H1 (cell line): Measurements from ENCODE around the gene CRIP1. TPM values are rescaled to one million over a fixed set of nuclear protein-coding genes. Genes with fewer than 3 reads are reported as not detected.

ENCODE experiments used
- CTCF ChIA-PET: fragments of 300-600 bp; sonication (Branson Sonifier 250); formaldehyde crosslinking; loops from one replicate; lab custom pipeline; 2021; ENCODE audit not compliant: partially characterized antibody; lab: Charles Lee
- POLR2A ChIA-PET: fragments of 300-600 bp; sonication (Branson Sonifier 250); formaldehyde crosslinking; loops from one replicate; lab custom pipeline; 2021; ENCODE audit warnings: inconsistent platforms; ENCODE audit not compliant: partially characterized antibody; lab: Charles Lee
- DNase-seq, 2 experiments: peaks; one replicate each; pipeline versions ENCODE4 v3.0.0 to v3.0.0-alpha.2; 2010 to 2022; ENCODE audit warnings: low spot score in 2 of 2, low read depth in 1 of 2, mixed read lengths in 1 of 2
- FAIRE-seq: peaks from 2 replicates; lab custom pipeline; 2011; peaks lifted over from hg19 to GRCh38; lab: Jason Lieb, UNC
- H2AFZ ChIP-seq: 2 replicates; pipeline ENCODE4 v1.8.1; 2012; ENCODE audit warnings: low read length, inconsistent platforms
- H2AK5ac ChIP-seq: 2 replicates; pipeline ENCODE4 v1.6.1; 2013; ENCODE audit warnings: low read depth, low read length
- H2BK120ac ChIP-seq: replicated peaks from 2 replicates; pipeline ENCODE3; 2013; ENCODE audit warnings: low read depth, low read length, inconsistent platforms
- H2BK12ac ChIP-seq: 2 replicates; pipeline ENCODE4 v1.6.1; 2013; ENCODE audit warnings: low read depth, low read length
- H2BK15ac ChIP-seq: 2 replicates; pipeline ENCODE4 v1.6.1; 2013; ENCODE audit warnings: low read length
- H2BK20ac ChIP-seq: 2 replicates; pipeline ENCODE4 v1.6.1; 2013; ENCODE audit warnings: low read length
- H2BK5ac ChIP-seq: 2 replicates; pipeline ENCODE4 v1.6.1; 2013; ENCODE audit warnings: low read depth, low read length
- H3K14ac ChIP-seq: 2 replicates; pipeline ENCODE4 v1.6.1; 2013; ENCODE audit warnings: inconsistent platforms; ENCODE audit not compliant: insufficient read length
- H3K18ac ChIP-seq: 2 replicates; pipeline ENCODE4 v1.6.1; 2013; ENCODE audit warnings: low read length; ENCODE audit errors: extremely low read depth
- H3K23ac ChIP-seq: 2 replicates; pipeline ENCODE4 v1.6.1; 2013; ENCODE audit warnings: inconsistent platforms; ENCODE audit not compliant: insufficient read length
- H3K23me2 ChIP-seq: 2 replicates; pipeline ENCODE4 v1.6.1; 2013; ENCODE audit warnings: low read depth, low read length
- H3K27ac ChIP-seq: 2 replicates; pipeline ENCODE4 v1.6.1; 2011; ENCODE audit warnings: low read depth, low read length, inconsistent platforms
- H3K27me3 ChIP-seq, 4 experiments: replicated peaks in 1 of 4; 1 replicate in 1 of 4; 2 replicates in 3 of 4; pipeline versions ENCODE4 v1.6.1 to v1.8.1; 2011 to 2013; ENCODE audit warnings: low read length in 3 of 4, mild to moderate bottlenecking in 3 of 4, inconsistent platforms in 2 of 4, mixed read lengths in 2 of 4, moderate library complexity in 1 of 4; ENCODE audit not compliant: control insufficient read depth in 3 of 4, insufficient read depth in 3 of 4; ENCODE audit errors: extremely low read depth in 1 of 4
- H3K36me3 ChIP-seq, 4 experiments: 2 replicates each; pipeline versions ENCODE4 v1.6.1 to v1.8.1; 2011 to 2013; ENCODE audit warnings: mild to moderate bottlenecking in 4 of 4, low read length in 3 of 4, moderate library complexity in 2 of 4, control low read depth in 1 of 4, inconsistent platforms in 1 of 4; ENCODE audit not compliant: insufficient read depth in 4 of 4, control insufficient read depth in 2 of 4
- H3K4ac ChIP-seq: replicated peaks from 2 replicates; pipeline ENCODE3; 2013; ENCODE audit warnings: low read length, low read depth, mixed read lengths, inconsistent platforms; ENCODE audit not compliant: insufficient read length
- H3K4me1 ChIP-seq, 4 experiments: replicated peaks in 1 of 4; 1 replicate in 1 of 4; 2 replicates in 3 of 4; pipeline versions ENCODE4 v1.6.1 to v1.8.1; 2011 to 2013; ENCODE audit warnings: low read length in 3 of 4, inconsistent platforms in 2 of 4, mixed read lengths in 1 of 4; ENCODE audit not compliant: insufficient read depth in 4 of 4, control insufficient read depth in 3 of 4
- H3K4me2 ChIP-seq, 2 experiments: 2 replicates each; pipeline versions ENCODE4 v1.6.1 to v1.8.1; 2011 to 2013; ENCODE audit warnings: low read depth in 2 of 2, low read length in 2 of 2, control low read depth in 1 of 2, inconsistent platforms in 1 of 2, mild to moderate bottlenecking in 1 of 2; ENCODE audit not compliant: insufficient read depth in 1 of 2
- H3K4me3 ChIP-seq, 4 experiments: fragments of 200-600, 300-600 bp in 1 of 4; sonication (generic), shearing (Covaris generic), sonication (Bioruptor Twin) in 1 of 4; 2 replicates each; pipeline versions ENCODE4 v1.5.1 to v1.8.1; 2011 to 2016; ENCODE audit warnings: low read length in 4 of 4, low read depth in 3 of 4, control low read depth in 2 of 4, inconsistent platforms in 2 of 4, mild to moderate bottlenecking in 2 of 4, mixed read lengths in 1 of 4, moderate library complexity in 1 of 4; ENCODE audit not compliant: insufficient read depth in 2 of 4; ENCODE audit errors: extremely low read depth in 1 of 4
- H3K56ac ChIP-seq: replicated peaks from 2 replicates; pipeline ENCODE3; 2013; ENCODE audit warnings: low read depth, mild to moderate bottlenecking, mixed read lengths, low read length, inconsistent platforms; ENCODE audit not compliant: insufficient read length
- H3K79me1 ChIP-seq: 2 replicates; pipeline ENCODE4 v1.6.1; 2013; ENCODE audit warnings: low read depth, low read length, control low read depth
- H3K79me2 ChIP-seq, 2 experiments: 2 replicates each; pipeline versions ENCODE4 v1.6.1 to v1.8.1; 2012 to 2013; ENCODE audit warnings: low read length in 2 of 2, mild to moderate bottlenecking in 2 of 2, inconsistent platforms in 1 of 2; ENCODE audit not compliant: insufficient read depth in 2 of 2, control insufficient read depth in 1 of 2
- H3K9ac ChIP-seq, 4 experiments: replicated peaks in 1 of 4; 1 replicate in 1 of 4; 2 replicates in 3 of 4; pipeline versions ENCODE4 v1.6.1 to v1.8.1; 2011 to 2013; ENCODE audit warnings: low read depth in 3 of 4, low read length in 3 of 4, control low read depth in 2 of 4, mild to moderate bottlenecking in 2 of 4, moderate library complexity in 2 of 4, inconsistent platforms in 1 of 4; ENCODE audit errors: extremely low read depth in 1 of 4
- H3K9me3 ChIP-seq, 2 experiments: 2 replicates each; pipeline versions ENCODE4 v1.6.1 to v1.8.1; 2012 to 2013; ENCODE audit warnings: mild to moderate bottlenecking in 2 of 2, moderate library complexity in 2 of 2, control low read depth in 1 of 2, inconsistent platforms in 1 of 2, low read depth in 1 of 2, low read length in 1 of 2, mixed read lengths in 1 of 2; ENCODE audit not compliant: insufficient read depth in 2 of 2
- H4K20me1 ChIP-seq, 2 experiments: replicated peaks in 1 of 2; 2 replicates each; pipeline versions ENCODE3 to v1.8.1; 2011 to 2013; ENCODE audit warnings: inconsistent platforms in 2 of 2, low read length in 2 of 2, mild to moderate bottlenecking in 1 of 2; ENCODE audit not compliant: insufficient read depth in 2 of 2, control insufficient read depth in 1 of 2
- H4K5ac ChIP-seq: 2 replicates; pipeline ENCODE4 v1.6.1; 2013; ENCODE audit warnings: low read length, low read depth, mixed read lengths, inconsistent platforms; ENCODE audit not compliant: insufficient read length
- H4K8ac ChIP-seq: 2 replicates; pipeline ENCODE4 v1.8.0; 2013; ENCODE audit warnings: mild to moderate bottlenecking, moderate library complexity, low read length, inconsistent platforms; ENCODE audit not compliant: insufficient read depth; ENCODE audit errors: extremely low read depth
- H4K91ac ChIP-seq: replicated peaks from 2 replicates; pipeline ENCODE3; 2013; ENCODE audit warnings: low read length, mixed read lengths, inconsistent platforms; ENCODE audit not compliant: insufficient read length
- SIX5 ChIP-seq: IDR thresholded peaks from 2 replicates; pipeline ENCODE4 v1.6.1; 2011; ENCODE audit warnings: mild to moderate bottlenecking, low read depth, low read length
- WGBS, 2 experiments: shearing (Covaris generic) in 1 of 2; methylation state at CpG; one replicate each; pipeline versions ENCODE4 v1.1.6 to v1.1.7; 2013 to 2015; ENCODE audit warnings: low lambda C conversion rate in 2 of 2, mixed read lengths in 2 of 2, inconsistent platforms in 1 of 2, low coverage in 1 of 2, missing lambda C conversion rate in 1 of 2; ENCODE audit not compliant: insufficient replicate concordance in 2 of 2, insufficient coverage in 1 of 2, insufficient read length in 1 of 2; ENCODE audit errors: extremely low coverage in 1 of 2, missing lambda C conversion rate in 1 of 2; 5-methylcytosine and 5-hydroxymethylcytosine counted together
- polyA plus RNA-seq, 7 experiments: library from polyadenylated mRNA; depleted of rRNA in 3 of 7; stranded (reverse) in 5 of 7; unstranded in 2 of 7; fragments of >200 nt in 5 of 7; fragments of 200-250 nt in 2 of 7; gene quantifications; 1 replicate in 5 of 7; 2 replicates in 1 of 7; 4 replicates in 1 of 7; pipeline versions ENCODE4 v1.2.1 to v1.2.3, GENCODE V29; 2011 to 2013; ENCODE audit warnings: missing spikeins in 2 of 7, mixed read lengths in 2 of 7
- total RNA-seq: library from RNA; stranded (reverse); fragmentation: NEBNext Ultra II Directional; extraction: Animal tissue kit (Norgen Biotek cat#: 25700); gene quantifications from 2 replicates; pipeline ENCODE4 v1.2.1, GENCODE V29; 2021

Gene CRIP1
- total and polyA plus RNA-seq, 2 of the 8 experiments (the other 6 are each of a cell fraction or from before 2014, with no cell fraction given), result 1.2 to 2.2 TPM

- Histone ChIP-seq H2BK20ac (no peak overlapping the region), H2BK12ac (no peak overlapping the region), H3K4me1 (peaks cover 0 to 6% (median 1%) of the 10 kb centered on the region in 4 experiments; a peak in 4 of 7 replicates), H3K23me2 (peaks cover 5% of the 10 kb centered on the region; the same call in 1 of the 2 replicates), H3K36me3 (no peaks in the 10 kb centered on the region; a peak in 2 of 8 replicates), H3K79me1 (no peaks in the 10 kb centered on the region), H3K14ac (no peak overlapping the region), H3K56ac (no peak overlapping the region), H3K27ac (no peak overlapping the region), H2AK5ac (no peak overlapping the region), H3K9ac (no peak overlapping the region), H3K9me3 (no peaks in the 10 kb centered on the region), H4K5ac (no peak overlapping the region), H2BK15ac (no peak overlapping the region), H3K4me3 (no peak overlapping the region), H3K4ac (no peak overlapping the region), H2BK5ac (no peak overlapping the region), H2BK120ac (no peak overlapping the region), H3K4me2 (no peak overlapping the region), H3K27me3 (peaks cover 0 to 1% (median 0%) of the 10 kb centered on the region in 4 experiments; a peak in 3 of 7 replicates), H3K18ac (no peak overlapping the region), H2AFZ (no peak overlapping the region), H3K79me2 (no peaks in the 10 kb centered on the region), H4K91ac (no peak overlapping the region), H4K8ac (no peak overlapping the region; the same call in 1 of the 2 replicates), H3K23ac (no peak overlapping the region), H4K20me1 (peaks cover 0 to 9% of the 10 kb centered on the region in 2 experiments)
- POLR2A ChIA-PET, result interaction anchor here (1.2 kb wide), 1 partner anchor 10 kb away, joined by 3 read pairs; no protein-coding TSS in a partner anchor
- CTCF ChIA-PET, result no interaction called here
- 81% methylated on average over 11 of the region's 16 CpGs; no CpG with 5 or more reads in 1 of the 2 experiments for WGBS, 2 experiments
- no peak for FAIRE-seq
- TF ChIP-seq SIX5, result no peak
- no peak for DNase-seq
Measured at GRCh38 chr14:105493921-105494605, 7.4 kb downstream of the CRIP1 start.
